ACHN (cell line): ENCODE measurements around the gene ACMSD.
"Not testable (repeated sequence)": the region's sequence is repeated elsewhere in the genome, so short reads cannot be mapped to it uniquely, and the experiment has no call there.

Experiments used
- DNase-seq: peaks from one replicate; pipeline ENCODE4 v3.0.0-alpha.2; 2015
- in situ Hi-C: cut with HindIII; loops from 2 replicates; pipeline ENCODE4 v1.10.0; 2017; ENCODE audit warnings: low sequenced_read_pairs, low pct_ligation_motif_present, low pct_unique_long_range_greater_than_20kb

Gene ACMSD

DNA sequence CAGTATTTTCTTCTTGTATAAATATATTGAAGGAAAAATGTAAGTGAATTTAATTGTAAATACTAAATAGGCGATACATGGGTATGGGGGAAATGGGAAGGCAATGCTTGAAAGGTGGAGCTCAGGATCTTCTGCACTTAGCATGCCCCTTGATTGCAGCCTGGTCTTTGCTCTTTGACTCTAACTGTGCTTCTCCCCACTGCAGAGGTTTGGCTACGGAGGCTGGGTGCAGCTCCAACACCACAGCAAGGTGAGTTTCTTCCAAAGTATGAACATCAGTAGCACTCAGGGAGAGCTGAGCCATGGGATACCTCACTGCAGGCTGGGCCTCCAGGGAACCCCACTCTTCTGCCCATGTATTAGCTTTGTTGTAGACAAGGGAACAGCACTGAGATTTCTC, 6.6 kb downstream of the ACMSD start:
- in situ Hi-C loops = no loop called here
- no peak for DNase-seq

DNA sequence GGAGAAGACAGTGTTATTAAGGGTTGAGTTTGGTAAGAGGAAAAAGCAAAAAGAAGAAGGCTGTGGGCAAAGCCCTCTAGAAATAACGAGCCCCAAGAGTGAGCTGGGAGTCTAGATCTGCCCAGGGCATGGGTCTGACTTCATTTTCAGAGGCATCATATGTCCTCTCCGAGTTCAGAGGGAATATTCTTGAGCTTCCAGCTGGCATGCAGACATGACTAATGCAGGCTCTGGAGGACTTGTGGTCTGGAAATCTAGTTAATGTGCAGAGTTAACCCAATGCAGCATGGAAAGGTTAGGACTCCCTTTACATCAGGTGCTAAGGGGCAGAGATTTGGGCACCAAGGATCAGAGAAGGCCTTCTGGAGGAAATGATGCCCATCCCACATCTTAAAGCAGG, 7.3 kb downstream of the ACMSD start:
- peak; percentile 96 for DNase-seq
- in situ Hi-C loops = no loop called here

DNA sequence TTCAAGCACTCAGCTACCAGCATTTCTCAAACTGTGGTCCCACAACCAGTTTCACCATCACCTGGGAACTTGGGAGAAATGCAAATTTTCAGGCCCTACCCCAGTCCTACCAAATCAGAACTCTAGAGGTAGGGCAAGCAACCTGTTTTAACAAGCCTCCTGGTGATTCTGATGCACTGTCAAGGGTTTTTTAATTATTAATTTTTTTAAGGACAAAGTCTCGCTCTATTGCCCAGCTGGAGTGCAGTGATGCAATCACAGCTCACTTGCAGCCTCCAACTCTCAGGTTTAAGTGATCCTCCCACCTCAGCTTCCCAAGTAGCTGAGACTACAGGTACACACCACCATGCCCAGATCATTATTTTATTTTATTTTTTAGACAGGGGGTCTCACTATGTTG, 7.8 kb downstream of the ACMSD start:
- in situ Hi-C loops = no loop called here
- DNase-seq = peak; percentile 74

DNA sequence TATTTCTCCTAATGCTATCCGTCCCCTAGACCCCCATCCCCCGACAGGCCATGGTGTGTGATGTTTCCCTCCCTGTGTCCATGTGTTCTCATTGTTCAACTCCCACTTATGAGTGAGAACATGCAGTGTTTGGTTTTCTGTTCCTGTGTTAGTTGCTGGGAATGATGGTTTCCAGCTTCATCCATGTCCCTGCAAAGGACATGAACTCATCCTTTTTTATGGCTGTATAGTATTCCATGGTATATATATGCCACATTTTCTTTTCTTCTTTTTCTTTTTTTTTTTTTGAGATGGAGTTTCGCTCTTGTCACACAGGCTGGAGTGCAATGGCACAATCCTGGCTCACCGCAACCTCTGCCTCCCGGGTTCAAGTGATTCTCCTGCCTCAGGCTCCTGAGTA, 9.2 kb downstream of the ACMSD start:
- in situ Hi-C loops, DNase-seq: not testable (repeated sequence)

DNA sequence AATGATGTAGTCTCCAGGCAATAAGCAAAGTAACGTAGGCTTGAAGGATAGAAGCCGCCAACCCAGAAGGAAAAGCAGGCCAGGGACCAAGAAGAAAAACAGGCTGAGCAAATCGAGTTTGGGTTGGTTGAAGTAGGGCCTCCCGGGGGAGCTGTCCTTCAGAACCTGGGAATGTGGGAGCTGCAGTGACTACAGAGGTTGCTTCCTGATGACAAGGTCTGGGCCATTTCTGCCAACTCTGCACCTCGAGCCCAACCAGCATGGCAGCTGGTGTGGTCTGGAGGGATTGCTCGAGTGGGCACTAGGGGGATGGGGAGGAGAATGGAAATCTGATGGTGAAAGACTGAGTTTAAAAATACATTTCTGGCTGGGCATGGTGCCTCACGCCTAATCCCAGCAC, 14.1 kb downstream of the ACMSD start:
- no peak for DNase-seq
- in situ Hi-C loops = no loop called here

DNA sequence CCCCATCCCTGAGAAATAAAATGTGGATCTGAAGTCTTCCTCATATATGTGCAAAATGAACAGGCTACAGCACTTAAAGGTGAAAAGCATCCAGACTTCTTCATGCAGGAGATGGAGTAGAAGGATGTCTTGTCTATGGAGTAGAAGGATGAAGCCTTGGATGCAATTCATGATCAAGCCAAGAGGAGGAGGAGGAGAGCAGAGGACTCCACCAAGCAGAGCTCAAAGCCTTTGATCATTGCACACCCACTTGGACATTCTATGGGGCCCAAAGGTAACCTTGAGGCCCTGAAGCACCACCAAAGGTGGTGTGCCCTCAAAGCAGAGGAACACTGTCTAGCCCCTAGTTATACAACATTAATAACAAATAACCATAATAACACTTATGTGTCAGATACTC, 17.3 kb downstream of the ACMSD start:
- in situ Hi-C loops = no loop called here
- no peak for DNase-seq

DNA sequence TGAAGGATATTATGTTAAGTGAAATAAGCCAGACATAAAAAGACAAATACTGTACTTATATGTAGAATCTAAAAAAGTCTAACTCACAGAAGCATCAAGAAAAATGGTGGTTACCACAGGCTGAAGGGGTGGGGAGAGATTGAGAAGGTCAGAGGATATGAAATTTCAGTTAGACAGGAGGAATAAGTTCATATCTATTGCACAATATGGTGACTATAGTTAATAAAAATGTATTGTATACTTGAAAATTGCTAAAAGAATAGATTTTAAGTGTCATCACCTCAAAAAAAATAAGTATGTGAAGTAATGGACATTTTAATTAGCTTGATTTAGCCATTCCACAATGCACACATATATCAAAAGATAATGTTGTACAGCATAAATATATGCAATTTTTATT, 19.8 kb downstream of the ACMSD start:
- in situ Hi-C loops = no loop called here

DNA sequence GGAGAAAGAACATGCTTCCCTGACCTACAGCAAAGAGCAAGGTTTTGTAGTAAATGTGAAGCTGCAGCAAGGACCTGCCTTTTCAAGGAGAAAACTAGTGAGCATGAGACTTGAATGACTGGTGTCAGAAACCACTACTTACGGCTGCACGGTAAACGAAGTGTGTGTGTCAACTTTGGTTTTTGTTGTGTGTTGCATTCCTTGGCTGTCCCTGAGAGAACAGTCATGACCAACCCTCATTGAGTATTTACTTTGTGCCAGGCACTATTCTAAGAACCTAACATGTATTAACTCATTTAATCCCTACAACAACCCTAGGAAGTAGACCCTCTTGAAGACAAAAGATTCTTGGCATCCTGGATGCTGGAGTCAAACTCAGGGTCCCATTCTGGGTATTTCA, 22.8 kb downstream of the ACMSD start:
- no peak for DNase-seq
- in situ Hi-C loops = no loop called here

More for the DNA sequence above, 19.8 kb downstream of the ACMSD start:
- DNase-seq = no peak

DNA sequence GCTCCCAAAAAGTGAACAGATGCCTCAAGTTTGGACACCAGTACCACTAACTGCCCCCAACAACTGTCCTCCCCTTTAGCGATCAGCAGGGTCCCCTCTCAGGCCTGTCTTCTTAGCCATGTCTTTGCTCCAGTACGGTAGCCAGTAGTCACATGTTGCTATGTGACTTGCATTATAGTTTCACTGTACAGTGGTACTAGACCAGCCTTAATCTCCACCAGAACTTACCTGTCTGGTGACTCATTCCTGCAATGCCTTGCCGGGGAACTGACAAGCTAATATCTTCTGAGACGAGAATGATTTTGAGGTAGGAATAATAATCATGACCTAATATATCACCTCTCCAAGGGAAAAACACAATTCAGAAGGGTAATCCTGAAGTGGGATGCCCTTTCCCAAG, 23.7 kb downstream of the ACMSD start:
- in situ Hi-C loops = no loop called here
- no peak for DNase-seq

DNA sequence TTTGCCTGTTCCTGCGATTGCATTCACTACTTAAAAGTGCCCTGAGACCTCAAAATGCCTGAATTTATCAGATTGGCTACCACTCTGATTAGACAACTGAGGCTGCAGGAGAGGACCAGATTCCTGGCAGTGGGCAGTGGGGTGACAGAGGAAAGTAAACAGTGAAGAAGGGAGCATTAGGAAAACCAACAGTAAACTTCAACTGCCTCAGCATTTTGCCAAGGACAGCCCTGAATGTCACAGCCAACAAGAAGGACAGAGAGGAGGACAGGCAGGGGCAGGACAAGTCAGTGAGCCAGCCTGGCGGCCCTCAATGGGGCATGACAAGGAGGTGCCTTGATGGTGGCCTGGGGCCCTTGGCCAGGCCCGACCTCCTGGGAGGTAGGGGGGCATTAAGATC, 24.3 kb downstream of the ACMSD start:
- in situ Hi-C loops = no loop called here
- DNase-seq = no peak

DNA sequence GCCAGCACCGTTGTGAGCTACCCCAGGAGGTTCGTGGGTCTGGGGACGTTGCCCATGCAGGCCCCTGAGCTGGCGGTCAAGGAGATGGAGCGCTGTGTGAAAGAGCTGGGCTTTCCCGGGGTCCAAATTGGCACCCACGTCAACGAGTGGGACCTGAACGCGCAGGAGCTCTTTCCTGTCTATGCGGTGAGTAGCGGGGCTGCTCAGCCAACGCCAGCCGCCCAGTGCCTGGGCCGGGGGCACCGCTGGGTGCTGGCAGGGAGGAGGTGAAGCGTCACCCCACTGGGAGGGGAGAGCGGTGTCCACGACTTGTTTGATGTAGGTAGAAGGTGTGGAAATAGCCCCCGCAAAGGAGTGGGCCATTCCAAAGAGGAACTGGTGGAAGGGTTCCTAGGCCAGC, 25.0 kb downstream of the ACMSD start:
- no peak for DNase-seq
- in situ Hi-C loops = no loop called here

DNA sequence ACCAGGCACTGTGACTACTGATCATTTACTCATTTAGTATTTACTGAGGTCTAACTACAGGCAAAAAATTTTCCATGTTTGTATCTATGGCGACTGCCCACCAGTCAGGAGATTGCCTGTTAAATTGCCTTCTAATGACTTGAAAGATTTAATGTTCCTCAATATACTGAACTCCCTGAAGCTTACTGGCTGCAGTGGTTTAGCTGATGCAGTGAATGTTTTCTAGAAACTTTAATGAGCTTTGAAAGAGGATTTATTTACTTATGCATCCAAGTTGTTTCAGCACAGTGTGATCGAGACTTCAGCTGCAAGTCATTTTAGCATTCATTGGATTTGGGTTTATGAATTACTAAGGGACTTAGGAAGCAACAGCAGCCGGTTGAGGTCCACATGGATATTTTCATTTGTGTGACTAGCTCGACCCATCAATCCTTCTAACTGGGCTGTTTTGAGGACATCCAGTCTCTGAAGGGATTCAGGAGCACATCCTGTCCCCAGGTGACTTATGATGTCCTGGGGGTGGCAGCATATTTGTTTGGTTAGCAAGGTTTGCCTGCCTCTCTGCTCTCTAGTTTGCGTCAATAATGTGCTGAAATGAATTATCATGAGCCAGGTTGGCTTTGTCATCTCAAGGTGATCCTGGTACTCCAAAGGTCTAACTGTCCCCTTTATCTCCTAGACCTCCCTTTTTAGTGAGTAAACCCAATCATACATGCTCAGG, 26.8 kb downstream of the ACMSD start:
- in situ Hi-C loops = no loop called here
- no peak for DNase-seq

DNA sequence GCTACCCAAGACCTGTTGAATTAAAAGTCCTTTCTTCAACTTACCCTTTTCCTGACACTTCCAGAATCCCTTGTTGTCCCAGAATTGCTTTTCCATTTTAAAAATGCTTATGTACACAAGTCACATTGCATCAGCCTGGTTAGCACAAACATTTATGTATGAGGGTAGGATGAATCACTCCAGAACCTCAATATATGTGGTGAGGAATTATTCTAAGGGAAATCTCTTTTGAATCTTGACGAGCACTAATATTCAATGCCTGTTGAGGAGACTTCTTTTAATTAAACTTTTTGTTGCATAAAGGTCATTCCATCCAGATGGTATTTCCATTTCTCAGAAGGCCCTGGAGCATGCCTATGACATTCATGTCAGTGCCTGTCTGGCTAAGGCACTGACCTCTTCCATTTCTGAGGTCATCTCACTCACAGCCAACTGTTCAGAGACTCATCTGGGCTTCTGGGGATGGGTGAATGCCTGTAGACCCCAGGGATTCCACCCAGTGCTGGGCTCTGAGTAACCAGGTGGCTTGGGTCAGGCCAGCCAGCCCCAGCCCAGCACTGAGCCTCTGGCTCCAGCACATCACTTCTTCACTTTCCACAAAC, 28.2 kb downstream of the ACMSD start:
- DNase-seq = no peak
- in situ Hi-C loops = no loop called here

DNA sequence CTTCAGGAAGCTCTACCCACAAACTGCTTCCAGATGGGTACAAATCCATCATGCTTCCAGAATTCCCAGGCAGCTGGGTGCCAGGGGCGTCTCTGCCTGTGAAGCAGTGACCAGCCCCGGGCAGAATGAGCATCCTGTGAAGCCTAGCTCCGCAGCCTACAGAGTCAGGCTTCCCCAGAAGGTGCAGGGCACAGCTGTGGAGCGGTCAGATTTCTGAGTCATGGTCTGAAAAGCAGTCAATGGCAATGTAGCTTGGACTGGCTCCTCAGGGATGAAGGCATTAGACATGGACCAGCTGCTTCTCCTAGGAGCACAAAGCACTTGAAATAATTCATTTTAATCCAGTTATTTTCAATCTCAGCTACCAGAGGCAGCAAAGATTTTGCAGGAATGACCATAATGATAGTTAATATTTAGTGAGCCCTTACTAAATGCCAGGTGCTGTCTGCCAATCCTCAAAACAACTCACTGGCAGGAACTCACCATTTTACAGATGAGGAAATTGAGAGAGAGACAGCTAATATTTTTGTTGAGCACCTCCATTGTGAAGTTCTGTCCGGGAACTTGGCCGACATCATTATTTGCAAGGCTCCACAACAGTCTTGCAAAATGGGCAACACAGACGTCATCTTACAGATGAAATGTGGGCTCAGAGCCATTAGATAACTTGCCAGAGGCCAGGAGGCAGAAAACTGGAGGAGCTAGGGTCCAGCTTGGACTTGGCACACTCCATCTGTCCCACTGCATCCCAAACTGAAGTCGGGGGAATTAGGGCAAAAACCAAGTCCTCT, 31.7 kb downstream of the ACMSD start:
- in situ Hi-C loops = no loop called here
- no peak for DNase-seq

DNA sequence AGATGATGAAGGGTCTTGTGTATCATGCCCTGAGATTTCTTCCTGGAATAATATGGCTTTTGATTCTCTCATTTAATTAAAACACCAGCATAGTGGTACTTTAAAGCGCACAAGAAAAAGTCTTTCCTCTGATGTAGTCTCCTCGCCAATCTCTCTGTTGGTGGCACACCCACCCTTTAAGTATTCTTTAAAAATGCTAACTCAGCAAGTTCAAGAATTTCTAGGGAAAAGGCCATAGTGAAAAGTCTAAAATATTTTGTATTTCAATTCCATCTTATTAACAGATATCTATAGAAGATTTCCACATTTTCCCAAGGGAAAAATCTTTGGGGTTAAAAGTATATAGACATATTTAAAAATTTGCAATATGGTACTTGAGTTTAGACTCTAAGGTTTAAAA, 34.7 kb downstream of the ACMSD start:
- in situ Hi-C loops = no loop called here
- no peak for DNase-seq

DNA sequence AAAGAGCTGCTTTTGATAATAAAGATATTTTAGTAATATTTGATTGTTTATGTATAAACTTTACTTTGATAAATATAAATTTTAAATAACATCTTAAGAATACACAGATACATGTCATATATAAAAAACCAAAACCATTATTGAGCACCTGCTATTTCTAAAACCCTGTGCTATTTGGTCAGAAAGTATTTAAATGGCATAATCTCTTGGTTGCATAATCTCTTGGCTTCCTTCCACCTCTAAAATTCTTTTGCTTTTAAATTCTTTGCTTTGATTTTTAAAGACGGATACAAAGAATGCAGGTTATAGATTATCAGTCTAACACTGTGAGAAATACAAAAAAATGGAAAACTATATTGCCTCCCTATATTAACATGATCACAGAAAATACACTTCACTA, 36.9 kb downstream of the ACMSD start:
- DNase-seq = no peak
- in situ Hi-C loops = loop anchor here (25.0 kb wide), 1 partner anchor 413 kb away; no protein-coding TSS in a partner anchor

DNA sequence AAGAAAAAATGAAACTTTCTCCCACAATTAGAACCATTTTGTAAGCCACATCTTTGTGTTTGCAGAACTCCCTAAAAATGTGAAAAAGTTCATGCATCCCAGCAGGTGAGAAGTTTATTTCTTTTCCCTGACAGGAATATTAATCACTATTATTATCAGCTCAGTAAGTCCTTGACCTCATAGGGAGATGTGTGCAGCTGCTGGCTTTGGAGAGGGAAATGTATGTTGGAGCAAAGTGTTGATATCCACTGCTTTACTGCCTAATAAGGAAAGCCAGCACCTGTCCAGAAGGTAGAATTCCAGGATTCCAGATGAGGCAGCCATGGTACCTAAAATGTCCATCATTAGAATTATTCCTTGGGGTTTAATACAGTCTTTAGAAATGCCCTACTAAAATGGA, 44.4 kb downstream of the ACMSD start:
- in situ Hi-C loops = loop anchor here (25.0 kb wide), 1 partner anchor 420 kb away; no protein-coding TSS in a partner anchor
- no peak for DNase-seq

DNA sequence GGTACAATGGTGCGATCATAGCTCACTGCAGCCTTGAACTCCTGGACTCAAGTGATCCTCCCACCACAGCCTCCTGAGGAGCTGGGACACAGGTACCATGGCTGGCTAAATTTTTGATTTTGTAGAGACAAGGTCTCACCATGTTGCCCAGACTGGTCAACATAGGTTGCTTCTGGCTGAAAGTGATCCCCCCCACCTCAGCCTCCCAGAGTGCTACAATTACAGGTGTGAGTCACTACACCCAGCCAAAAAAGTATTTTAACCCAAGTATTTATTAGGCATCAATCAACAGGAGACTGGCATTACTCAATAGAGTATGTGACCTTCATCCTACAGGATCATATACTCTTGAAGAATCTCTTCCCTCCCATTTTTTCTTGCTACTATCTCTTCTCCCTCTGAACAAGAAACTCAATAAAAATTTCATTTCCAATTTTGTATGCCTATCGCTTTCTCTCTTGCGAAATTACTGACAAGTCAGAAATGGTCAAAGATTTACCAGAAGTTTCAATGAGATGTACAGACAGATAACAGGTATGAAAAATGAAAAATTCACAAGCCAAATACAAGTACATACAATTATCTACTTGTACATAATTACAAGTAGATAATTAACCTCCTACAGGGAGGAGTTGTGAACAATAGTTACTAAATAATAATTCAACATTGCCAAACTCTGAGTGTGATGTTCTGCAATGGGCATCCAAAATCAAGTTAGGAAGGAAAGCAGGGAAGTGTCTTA, 45.3 kb downstream of the ACMSD start:
- no peak for DNase-seq
- in situ Hi-C loops = loop anchor here (25.0 kb wide), 1 partner anchor 421 kb away; no protein-coding TSS in a partner anchor

DNA sequence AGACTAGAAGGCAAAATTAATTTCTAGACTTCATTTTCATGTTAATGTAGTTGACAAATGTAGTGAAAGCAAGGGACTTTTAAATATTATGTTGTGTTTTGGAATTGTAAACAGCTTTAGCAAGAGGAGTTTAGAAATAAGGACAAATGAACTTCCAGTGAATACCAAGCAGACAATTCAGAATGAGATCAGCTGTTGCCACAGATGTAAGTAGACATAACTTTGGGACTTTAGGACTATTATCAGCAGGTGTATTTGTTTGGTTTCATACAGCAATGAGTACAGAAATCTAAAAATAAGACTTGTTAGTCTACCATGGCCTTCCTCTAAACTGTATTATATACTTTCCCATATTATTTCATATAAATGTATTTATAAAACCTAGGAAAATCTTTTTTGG, 46.0 kb downstream of the ACMSD start:
- in situ Hi-C loops = loop anchor here (25.0 kb wide), 1 partner anchor 422 kb away; no protein-coding TSS in a partner anchor
- DNase-seq = no peak
